Posterior vena cava (tissue), 2 donors: ENCODE measurements around the gene PKP2. TPM values are rescaled to one million over a fixed set of nuclear protein-coding genes. Genes with fewer than 3 reads are reported as not detected.

Source experiments
- DNase-seq: peaks from one replicate; pipeline ENCODE4 v3.0.0-alpha.2; 2020; ENCODE audit warnings: low spot score
- intact Hi-C, 2 donors: fragments of 100-400 bp; cut with DNase I; formaldehyde crosslinking; loops; one replicate each; pipeline versions ENCODE4 v1.14.1 to v1.14.2; 2022 to 2023
- total RNA-seq, 2 donors: library from RNA; stranded (reverse); fragmentation: NEBNext Ultra II Directional; extraction: Animal tissue kit (Norgen Biotek cat#: 25700); gene quantifications; one replicate each; pipeline ENCODE4 v1.2.1, GENCODE V29; 2021
- donor health status: DM: yes; HTN: yes; CAD: no.
- donor health status: DM: yes; HTN: yes; CAD: no.

The PKP2 gene
- total RNA-seq, 2 donors from 2014 or later, result 0.38 to 3.6 TPM

DNA sequence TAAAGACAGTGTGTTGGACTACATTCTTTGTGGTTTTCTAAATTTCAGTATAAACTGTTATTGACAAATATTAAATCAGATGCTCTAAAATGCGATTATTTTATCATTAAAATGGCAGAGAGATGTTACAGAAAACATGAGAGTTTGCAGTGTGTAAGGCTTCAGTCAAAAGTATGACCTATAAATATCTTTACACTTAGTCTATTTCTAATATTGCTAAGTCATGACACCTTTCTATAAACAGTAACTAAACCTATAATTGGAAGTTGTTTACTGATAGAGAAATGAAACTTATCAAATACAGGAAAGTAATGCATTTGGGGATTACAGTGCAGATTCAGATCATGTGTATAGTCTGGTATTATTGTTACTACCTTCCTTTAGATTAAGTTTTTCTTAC is 72.0 kb downstream of the PKP2 start:
- DNase-seq, result no peak
- intact Hi-C loops, result no loop called here

DNA sequence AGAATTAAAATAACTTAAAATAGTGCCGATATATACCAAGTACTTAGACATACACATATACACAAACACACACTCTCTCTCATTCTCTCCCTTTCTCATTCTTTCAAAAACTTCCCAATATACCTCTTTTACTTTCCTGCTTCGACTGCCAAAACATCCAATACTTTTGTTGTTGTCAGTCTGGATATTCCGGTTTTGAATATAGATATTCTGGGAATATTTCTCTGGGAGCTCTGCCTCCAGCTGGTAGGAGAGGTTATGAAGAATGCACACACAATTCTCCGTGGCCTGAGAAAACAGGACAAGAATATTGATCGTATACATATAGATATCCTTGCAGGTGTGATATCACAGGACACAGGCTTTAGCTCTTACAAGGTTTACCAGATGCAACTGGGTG is 74.2 kb downstream of the PKP2 start:
- DNase-seq, result no peak
- intact Hi-C loops, result no loop called here

DNA sequence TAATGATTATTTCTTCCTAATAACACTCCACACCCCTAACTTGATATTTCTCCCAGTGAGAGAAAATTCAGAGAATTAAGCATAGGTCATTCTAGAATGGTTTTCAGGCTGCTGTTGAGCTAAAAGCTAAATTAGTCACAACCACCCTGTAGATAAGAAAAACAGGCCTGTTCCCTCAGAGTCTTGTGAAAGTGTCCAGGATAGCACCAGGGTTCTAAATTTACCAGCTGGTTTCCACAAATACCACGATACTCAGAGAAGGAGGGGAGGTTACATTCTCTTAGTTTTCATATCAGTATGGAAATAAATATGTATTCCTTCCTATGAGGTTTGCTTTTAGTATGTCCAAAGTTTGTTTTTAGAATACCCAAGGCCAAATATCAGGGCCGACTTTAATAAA is 74.9 kb downstream of the PKP2 start:
- no peak for DNase-seq
- intact Hi-C loops, result no loop called here

DNA sequence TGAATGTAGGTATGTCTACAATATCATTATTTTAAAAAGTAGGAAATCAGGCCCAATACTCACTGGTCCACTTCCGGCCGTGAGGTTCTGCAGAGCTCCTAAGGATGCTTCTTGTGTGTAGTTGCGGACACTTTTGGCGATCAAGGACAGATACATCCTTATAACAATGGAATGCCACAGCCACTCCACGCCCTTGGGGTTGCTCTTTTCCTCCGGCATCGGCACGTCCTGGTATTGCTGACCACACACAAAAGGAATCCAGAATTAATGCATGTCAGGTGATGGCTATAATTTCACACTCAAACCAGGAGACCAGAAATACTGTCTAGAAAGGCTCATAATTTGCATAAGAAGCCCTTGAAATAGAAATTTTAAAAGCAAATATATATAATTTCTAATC is 75.3 kb downstream of the PKP2 start:
- no peak for DNase-seq
- intact Hi-C loops, result no loop called here

DNA sequence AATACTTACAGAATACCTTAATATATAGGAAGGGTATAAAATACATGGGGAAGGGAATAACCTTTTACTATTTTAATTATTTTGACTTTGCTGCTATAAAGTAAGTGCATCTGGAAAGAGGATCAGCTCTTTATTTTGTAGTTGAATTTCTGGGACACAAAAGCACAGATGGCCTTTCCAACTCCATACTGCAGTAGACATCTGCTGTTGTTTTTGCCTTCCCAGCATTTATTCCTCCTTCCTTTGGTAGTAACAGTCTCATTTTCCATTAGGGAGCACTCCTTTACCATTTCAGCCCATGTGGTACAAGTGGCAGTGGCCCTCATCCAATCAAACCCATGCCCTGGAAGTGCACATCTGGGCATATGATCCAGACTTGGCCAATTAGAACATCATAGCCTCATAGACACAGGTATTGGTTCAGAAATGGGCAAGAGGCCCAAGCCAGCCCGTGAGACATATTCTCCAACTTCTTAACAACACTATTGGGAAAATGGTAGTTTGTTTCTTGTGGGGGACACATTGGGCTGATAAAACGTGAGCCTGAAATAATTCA is 76.1 kb downstream of the PKP2 start:
- DNase-seq, result no peak
- intact Hi-C loops, result no loop called here

DNA sequence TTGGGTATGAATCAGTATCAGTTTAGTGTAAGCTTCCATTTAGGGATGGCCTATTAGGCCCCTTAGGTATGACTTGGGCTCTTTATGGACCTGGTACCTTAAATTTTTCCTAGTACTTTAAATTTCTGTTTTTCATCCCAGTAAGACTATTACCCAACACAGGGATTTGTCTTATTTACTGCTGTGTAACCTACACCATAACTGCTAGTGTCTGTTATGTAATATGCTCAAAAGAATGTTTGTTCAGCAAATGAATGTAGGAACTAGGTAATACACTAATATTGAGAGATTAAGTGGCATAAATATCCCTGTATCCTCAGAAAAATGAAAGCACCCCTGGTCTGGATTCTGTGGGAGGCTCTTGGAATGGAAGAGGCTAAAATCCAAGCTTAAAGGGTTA is 77.2 kb downstream of the PKP2 start:
- no peak for DNase-seq
- intact Hi-C loops, result no loop called here

DNA sequence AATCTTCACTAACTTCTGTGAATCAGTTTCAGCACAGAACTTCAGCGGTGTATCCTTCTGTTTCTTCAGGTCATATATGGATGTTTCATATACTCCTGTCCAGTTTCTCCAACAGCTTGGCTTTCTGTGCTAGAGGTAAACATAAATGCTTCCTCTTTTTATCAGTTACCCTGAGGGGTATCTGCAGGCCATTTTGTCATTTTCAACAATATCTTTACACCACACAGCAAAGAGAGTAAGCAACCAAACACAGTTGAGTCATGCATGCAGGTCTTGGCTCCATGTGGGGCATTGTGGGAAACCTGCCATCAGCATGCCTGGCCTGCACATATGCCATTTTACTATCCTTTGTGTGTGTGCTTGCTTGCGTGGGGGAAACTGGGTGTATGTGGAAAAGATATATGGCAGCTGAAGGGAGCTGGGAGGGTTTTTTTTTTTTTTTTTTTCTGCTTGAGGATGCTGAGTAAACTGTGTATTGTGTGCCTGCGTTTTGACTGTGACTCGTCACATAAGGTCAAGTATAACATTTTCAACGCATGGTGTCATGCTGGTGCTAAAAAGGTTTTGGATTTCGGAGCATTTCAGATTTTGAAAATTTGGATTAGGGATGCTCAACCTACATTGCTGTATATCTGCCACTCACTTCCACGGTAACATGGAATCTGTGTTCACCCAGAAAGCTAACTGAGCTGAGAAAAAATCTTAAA is 84.7 kb downstream of the PKP2 start:
- intact Hi-C loops, result no loop called here
- no peak for DNase-seq

DNA sequence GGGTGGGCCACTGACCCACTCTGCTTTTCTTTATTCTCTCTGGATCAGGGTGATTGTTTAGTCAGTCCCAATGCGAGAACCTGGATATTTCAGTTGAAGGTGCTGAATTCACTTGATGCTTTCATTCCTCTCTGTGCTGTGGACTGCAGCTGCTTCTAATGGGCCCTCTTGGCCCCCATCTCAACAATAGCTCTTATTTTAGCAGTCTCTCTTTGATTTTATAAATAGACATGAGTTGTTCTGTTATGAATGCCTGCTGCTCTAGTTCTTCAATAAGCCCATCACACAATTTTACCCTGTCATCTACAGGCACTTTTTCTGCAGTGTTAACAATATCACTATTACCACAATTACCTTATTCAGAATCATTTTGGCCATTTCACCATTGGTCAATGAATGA is 86.7 kb downstream of the PKP2 start:
- intact Hi-C loops, result no loop called here
- no peak for DNase-seq

DNA sequence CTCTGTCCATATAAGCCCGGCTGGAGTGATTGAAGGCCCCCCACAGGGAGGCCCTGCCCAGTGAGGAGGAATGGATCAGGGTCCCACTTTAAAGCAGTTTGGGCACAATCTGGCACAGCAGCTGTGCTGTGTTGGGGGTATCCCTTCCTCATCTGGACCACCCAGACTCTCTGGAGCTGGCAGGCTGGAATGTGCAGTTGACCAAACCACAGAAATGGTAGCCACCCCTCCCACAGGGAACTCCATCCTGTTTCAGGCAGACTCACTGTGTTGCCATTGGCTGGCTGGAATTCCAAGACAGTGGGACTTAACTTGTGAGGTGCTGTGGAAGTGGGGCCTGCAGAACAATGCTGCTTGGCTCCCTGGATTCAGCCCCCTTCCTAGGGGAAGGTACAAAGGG is 87.4 kb downstream of the PKP2 start:
- DNase-seq, result no peak
- intact Hi-C loops, result no loop called here

DNA sequence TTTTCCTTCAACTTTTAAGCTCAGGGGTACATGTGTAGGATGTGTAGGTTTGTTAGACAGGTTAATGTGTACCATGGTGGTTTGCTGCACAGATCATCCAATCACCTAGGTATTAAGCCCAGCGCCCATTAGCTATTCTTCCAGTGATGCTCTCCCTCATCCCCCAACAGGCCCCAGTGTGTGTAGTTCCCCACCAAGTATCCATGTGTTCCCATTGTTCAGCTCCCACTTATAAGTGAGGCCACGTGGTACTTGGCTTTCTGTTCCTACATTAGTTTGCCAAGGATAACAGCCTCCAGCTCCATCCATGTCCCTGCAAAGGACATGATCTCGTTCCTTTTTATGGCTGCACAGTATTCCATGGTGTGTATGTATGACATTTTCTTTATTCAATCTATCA is 92.3 kb downstream of the PKP2 start:
- no peak for DNase-seq
- intact Hi-C loops, result no loop called here

DNA sequence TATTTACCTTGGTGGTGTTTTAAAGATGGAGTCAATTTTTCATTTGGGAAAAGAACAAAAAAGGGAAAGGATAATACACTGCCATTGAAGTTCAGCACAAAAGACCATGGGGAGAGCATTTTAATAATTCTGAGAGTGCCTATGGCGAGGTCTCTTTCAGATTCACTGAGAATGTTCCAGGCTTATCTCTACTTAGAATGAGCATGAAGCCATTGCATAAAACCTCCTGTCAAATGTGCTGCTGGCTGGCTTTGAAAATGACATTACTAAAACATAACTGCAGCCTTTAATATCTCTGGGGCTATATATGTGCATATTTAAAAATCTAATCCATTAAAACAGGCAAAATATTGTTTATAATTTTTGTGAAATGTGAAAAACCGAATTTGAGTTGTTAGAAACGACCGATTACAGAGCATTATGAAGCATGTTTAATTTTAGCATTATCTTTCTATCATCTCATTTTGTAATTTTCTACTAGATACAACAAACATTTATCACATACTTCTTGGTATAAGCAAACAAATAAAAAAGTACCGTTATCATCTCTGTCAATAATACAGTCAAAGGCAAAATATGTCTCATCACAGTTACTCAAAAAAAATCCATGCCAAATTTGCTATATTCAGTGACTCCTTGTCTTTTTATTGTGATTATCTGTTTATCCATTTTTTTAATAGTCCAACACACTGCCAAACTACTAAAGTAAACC is 95.2 kb downstream of the PKP2 start:
- intact Hi-C loops, result no loop called here
- DNase-seq, result no peak

DNA sequence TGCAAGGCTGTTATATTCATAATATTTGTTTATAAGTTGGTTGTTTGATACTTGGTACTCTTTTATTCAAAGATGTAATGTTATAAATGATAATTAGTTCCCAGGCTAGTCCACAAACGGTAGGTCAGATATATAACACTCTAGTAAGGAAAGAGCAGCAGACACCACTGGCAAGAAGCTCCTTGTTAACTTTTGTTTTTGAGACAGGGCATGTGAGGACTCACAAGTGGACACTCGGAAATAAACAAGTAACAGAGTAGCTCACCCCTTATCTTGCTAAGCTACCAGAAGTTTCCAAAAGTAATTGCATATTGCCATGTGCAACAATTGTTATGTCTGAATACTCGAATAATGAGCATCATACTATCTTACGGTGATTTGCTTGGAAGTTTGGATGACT is 102.3 kb downstream of the PKP2 start:
- DNase-seq, result no peak
- intact Hi-C loops, result no loop called here

DNA sequence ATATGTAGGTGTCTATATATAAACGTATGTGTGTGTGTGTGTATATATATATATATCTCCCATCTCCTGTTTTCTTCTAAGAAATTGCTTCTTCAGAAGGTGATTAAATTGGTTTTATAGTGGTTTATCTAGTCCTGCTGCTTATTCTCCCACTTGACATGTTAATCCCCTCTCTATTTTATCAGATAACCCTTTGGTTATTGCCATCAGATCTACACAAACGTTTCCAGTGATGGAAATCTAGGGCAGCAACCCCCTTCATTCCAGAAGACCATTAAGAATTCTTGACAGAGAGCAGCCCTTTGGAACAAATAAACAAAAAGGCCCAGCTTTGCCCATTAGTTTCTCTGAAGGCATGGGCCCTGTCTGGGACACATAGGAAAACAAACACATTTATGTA is 106.7 kb downstream of the PKP2 start:
- DNase-seq, result no peak
- intact Hi-C loops, result no loop called here

DNA sequence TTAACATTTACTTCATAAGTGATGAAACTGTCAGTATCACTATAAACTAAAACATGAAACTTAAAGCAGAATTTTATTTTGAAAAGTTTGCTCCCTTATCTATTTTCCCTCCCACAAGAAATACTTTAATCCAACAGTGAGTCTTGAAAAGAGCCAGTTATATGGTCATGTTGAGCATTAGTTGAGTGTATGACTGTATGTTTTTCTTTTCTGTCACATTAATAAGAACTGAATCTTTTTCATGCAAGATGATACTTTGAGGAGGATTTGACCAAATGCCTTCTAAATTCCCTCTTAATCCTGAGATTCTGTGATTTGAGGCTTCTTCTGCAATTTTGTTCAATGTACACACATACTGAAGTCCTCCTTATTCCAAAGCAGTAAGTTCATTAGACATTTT is 107.1 kb downstream of the PKP2 start:
- no peak for DNase-seq
- intact Hi-C loops, result no loop called here

DNA sequence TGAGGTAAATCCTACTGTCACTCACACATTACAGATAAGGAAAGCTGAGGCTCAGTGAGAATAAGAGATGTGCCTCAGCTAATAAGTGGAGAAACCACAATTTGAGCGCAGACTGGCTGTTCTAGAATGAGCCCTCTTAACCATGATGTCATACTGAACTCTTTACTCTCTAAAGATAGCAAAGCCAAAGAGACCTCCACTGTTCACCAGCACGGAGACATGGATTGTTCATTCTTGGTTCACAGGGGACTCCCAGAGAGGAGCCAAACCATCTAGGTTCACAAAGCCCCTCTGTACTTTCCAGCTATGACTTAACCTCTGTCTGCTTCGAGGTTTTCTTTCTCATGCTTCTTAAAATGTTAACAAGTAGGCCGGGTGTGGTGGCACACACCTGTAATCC is 108.2 kb downstream of the PKP2 start:
- intact Hi-C loops, result no loop called here
- no peak for DNase-seq

DNA sequence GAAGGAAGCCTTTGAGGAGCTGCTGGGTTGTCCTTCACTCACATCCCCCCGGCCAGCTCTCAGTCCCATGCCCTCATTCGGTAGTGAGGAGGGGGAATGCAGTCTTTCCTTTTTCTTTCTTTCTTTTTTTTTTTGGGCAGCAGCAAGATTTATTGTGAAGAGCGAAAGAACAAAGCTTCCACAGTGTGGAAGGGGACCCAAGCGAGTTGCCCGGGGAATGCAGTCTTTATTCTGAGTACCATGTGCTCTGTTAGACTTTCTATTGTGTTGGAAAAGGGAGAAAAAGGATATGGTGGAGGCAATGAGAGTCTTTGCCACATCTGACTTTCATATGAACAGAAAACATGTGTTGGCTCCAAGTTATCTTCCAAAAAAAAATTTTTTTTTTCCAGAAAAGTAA is 111.0 kb downstream of the PKP2 start:
- no peak for DNase-seq
- intact Hi-C loops, result loop anchor here in 1 of 2 donors (2.0 kb wide), 1 partner anchor 63 kb away; no protein-coding TSS in a partner anchor

DNA sequence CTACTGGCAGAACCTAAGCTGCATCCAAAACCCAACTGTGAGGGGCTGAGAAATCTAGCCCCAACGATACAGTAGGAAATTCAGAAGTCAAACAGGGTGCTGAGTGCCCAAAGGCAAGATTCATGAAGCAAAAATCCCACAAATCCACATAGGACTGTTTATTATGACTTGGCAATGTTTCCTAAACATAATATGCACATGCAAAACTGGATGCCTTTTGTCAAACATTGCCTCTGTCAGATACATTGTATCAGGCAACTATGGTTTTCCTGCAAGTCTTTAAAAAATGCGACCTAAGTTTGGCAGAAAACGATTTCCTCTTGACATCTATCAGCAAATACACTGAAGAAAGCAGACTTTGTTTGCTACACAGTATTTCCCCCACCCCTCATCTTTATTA is 113.5 kb downstream of the PKP2 start:
- DNase-seq, result no peak
- intact Hi-C loops, result no loop called here

DNA sequence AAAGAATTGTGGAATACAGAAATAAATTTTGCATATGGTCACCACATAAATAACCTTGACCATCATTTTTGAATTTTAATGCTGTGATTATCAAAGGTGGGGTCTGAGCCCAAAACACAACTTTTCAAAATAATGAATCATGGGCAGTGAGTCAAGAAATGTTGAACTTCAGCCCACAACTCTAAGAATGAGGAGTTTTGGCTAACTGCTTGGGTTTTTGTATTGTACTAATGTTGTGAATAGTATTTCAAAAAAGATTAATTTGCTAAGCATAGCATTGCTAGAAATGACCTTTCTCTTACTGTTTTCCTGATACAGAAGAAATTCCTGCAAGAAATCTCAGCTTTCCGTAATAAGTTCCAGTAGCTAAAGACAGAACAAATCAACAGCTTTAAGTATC is 116.5 kb downstream of the PKP2 start:
- DNase-seq, result no peak
- intact Hi-C loops, result no loop called here

DNA sequence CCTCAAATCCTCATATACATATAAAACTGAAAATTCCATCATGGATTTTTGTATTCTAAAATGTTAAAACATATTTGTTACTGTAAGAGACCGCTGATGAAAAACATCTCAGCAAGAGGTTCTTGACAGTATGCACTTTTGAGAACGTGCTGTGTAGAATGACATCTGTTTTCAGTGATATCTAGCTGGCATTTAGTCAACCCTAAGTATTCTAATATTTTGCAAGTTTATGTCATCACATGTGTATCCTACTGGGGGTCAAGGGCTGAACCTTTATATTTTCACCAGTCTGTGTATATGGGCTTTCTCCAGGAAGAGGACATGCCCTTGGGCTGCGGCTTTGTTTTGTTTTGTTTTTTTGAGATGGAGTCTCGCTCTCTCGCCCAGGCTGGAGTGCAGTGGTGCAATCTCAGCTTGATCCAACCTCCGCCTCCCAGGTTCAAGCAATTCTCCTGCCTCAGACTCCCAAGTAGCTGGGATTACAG is 118.8 kb downstream of the PKP2 start:
- DNase-seq, result no peak

DNA sequence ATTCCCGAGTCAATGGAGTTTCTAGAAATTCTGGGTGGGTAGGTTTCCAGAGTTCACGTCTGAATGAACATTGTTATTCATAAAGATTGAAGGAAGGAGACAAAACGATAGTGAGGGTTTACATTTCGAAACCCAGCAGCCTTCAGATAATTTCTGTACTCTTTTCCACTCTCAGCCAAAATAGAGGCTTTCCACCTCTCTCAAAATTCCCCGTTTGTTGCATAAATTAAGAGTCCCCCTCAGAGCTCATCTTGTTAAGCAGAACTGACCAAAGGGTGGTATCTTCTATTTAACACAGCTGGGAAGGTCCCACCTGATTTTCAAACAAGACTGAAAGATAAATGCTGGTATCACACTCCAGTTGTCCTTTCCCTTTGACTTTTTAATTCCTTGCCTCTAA is 119.4 kb downstream of the PKP2 start:
- no peak for DNase-seq
- intact Hi-C loops, result no loop called here

More for the DNA sequence above, 118.8 kb downstream of the PKP2 start:
- intact Hi-C loops, result no loop called here

DNA sequence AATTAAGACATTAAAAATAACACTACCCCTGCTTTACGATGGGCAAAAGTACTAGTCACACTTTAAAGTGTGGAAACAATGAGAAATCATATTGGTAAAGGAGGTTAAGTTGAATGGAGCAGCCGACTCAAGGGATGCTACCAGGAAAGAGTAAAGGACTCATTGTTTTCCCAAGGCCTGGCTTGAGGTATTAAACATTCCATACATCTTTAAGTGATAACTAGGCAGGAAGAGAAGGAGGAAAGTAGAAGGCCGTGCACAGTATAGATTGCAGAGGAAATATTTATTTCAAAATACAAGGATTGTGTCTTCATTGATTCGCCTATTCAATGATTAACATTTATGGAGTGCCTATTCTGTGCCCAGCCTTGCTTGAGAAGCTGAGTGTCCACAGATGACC is 120.3 kb downstream of the PKP2 start:
- intact Hi-C loops, result no loop called here

More for the DNA sequence above, 120.3 kb downstream of the PKP2 start:
- DNase-seq, result no peak
